GM10266 (cell line): Measurements from ENCODE around the gene CDH13.

ENCODE experiments used
- DNase-seq: peaks from one replicate; pipeline ENCODE4 v3.0.0; 2012; ENCODE audit errors: extremely low spot score
- TF ChIP-seq, protein P1 (sequence below): IDR thresholded peaks from 2 replicates; pipeline ENCODE4 v1.5.1; 2012; ENCODE audit warnings: mild to moderate bottlenecking, low read depth; ENCODE audit not compliant: control insufficient read depth, insufficient read depth; ENCODE audit errors: missing control alignments

Gene CDH13

DNA sequence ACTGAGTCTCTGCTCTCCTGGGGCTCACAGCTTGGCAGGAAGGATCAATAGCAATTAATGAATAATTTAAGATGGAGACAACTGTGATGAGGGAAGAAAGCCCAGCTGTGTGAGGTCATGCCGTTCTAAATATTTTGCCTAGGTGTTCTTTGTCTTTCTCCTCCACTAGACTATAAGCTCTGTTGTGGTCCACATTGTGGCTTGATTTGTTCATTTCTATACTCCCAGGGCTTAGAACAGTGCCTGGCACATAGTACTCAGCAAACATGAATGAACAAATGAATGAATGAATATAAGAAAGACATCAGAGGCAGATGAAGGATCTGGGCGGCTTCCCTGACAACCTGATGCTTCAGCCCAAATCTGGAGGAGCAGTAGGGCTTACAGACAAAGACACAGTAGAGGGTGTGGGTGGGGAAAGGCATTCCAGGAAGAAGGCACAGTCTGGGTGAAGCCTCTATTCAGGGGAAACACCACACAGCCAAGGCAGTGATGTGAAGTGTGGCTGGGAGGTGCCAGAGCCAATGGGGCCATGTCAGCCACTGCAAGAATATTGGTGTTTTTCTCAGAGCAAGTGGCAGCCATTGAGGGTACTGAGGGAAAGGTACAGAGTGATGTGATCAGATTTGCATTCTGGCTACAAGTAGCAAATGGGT is 8.3 kb downstream of the CDH13 start:
- no peak for DNase-seq
- TF ChIP-seq, protein P1, sequence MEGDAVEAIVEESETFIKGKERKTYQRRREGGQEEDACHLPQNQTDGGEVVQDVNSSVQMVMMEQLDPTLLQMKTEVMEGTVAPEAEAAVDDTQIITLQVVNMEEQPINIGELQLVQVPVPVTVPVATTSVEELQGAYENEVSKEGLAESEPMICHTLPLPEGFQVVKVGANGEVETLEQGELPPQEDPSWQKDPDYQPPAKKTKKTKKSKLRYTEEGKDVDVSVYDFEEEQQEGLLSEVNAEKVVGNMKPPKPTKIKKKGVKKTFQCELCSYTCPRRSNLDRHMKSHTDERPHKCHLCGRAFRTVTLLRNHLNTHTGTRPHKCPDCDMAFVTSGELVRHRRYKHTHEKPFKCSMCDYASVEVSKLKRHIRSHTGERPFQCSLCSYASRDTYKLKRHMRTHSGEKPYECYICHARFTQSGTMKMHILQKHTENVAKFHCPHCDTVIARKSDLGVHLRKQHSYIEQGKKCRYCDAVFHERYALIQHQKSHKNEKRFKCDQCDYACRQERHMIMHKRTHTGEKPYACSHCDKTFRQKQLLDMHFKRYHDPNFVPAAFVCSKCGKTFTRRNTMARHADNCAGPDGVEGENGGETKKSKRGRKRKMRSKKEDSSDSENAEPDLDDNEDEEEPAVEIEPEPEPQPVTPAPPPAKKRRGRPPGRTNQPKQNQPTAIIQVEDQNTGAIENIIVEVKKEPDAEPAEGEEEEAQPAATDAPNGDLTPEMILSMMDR, result no peak

DNA sequence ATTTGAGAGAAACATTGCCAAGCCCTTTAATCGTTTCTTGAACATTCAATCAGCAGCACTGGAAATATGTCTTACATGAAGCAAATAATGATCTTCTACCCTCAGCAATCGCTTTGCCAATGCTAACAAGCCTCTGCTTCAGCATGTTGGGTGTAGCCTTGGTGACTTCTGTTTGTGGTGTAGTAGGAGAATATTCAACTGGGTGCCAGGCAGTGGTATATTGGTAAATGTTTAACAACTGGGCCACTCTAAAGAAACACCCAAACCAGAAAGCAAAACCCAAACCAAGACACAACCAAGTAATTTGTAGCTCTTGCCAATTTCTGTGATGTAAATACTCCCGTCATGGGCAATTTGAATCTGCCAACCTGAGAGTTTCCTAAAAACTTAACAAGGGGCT is 9.7 kb downstream of the CDH13 start:
- no peak for DNase-seq
- TF ChIP-seq, protein P1, result no peak

DNA sequence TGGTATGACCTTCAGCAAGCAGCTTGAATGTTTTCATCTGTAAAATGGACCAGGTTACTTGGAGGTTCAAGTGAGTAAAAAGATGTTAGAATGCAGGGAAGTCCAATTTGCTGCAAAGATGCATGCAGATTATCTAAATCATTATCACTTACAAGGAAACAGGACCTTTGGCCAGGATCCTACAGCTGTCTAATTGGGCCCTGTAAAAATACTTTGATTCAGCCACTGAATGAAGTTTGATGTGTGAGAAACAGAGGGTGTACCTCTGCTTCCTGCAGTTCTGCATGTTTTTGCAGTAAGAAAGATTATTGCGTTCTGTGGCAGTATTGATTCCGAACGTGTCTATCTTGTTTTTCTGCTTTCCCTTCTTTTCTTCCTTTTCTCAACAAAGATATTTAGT is 10.2 kb downstream of the CDH13 start:
- TF ChIP-seq, protein P1, result no peak
- DNase-seq, result no peak

DNA sequence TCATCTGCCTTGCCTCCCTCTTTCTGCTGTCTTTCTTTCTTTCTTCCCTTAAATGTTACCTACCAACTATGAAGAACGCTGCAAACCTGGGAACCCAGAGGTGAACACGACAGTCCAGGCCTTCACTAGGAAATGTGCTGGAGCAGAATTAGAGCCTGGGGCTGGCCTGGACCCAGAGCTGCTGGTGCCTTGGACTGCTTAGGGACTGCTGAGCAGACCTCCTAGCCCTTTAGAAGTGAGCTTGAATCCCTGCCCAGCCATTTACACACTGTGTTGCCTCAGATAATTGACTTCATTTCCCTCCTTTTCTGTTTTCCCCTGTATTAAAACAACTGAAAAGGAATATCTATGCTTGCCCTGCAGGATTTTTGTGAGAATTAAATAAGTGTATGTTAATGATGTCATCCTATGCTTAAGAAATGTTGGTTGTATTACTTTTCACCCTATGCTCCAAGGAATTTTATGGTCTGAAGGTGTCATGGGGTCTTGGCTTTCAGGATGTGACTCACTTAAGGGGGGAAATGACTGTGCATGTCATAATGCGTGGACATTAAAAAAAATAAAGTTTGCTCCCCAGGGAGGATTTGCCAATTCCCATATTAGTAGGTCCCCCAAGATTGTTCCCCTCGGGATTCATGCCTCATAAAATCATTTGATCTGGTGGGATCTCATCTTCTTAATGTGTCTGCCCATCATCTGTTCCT is 11.5 kb downstream of the CDH13 start:
- no peak for DNase-seq
- TF ChIP-seq, protein P1, result no peak

DNA sequence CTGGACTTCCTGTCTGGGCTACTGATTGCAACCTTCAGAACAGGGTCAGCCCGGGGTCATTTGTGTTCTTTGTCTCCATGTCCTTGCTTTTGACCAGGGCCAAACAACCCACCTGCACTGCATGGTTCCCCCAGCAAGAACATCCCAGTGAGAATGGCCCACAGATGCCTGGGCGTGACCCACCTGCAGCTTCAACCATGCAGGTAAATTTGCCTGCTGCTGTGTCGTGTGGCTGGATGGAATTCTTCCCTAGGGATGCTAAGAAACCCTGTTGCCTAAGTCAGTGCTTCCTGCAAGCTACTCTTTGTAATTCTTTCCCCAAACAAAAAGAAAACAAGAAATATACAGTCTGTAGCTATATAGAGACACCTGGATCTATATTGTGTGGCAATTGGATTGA is 12.5 kb downstream of the CDH13 start:
- DNase-seq, result no peak
- TF ChIP-seq, protein P1, result no peak

DNA sequence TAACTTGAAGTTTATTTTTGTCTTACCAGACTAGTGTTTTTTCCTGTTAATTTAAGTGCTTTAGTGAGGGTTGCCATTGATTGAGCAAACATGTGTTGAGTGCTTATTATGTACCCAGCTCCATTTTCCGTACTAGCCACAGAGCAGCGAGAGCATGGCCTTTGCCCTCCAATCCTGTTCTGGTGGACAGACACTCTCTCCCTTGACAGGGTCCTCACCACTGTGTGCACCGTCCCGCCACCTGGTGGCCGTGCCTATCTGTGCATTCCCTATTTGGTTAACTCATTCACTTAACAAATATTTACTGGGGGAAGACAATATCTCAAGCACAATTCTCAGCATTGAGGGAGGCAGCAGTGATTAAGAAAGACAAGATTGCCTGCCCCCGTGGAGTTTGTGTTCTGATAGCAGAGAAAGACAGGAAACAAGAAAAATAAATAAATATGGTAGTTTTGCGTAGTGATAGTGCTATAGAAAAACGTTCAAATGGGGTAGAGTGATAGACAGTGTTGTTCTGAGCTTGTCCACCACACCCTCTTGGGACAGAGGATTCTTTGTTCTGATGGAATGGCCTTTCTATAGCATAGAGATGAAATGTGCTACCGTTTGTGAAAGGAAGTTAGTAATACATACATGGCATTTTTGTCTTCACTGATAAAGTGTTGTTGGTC is 13.0 kb downstream of the CDH13 start:
- TF ChIP-seq, protein P1, result peak; percentile 85
- peak; percentile 55 for DNase-seq
